ENCODE measurements around the gene ZBED6.

The ZBED6 gene

GRCh38 chr1:203843435-203843834 is 48.0 kb downstream of the ZBED6 start:
- no peak for DNase-seq
